Stomach (tissue), 9 donors: ENCODE data around the gene PTGDS. TPM values are rescaled to one million over a fixed set of nuclear protein-coding genes. Genes with fewer than 3 reads are reported as not detected.

Experiments used
- DNase-seq, 2 donors: peaks; one replicate each; pipeline versions ENCODE4 v3.0.0 to v3.0.0-alpha.2; 2013 to 2019
- H3K27ac ChIP-seq, 5 donors: fragments of 200-600 bp in 4 of 5; sonication (generic) in 4 of 5; one replicate each; pipeline ENCODE4 v1.5.1; 2013 to 2019; ENCODE audit warnings: mild to moderate bottlenecking in 1 of 5, moderate library complexity in 1 of 5
- H3K27me3 ChIP-seq, 3 donors: fragments of 200-600 bp; sonication (generic); one replicate each; pipeline ENCODE4 v1.5.1; 2017 to 2019; ENCODE audit warnings: mixed run types in 1 of 3
- H3K36me3 ChIP-seq, 4 donors: fragments of 200-600 bp; sonication (generic); 1 replicate in 3 of 4; 2 replicates in 1 of 4; pipeline ENCODE4 v1.5.1; 2016 to 2019
- H3K4me1 ChIP-seq, 4 donors: fragments of 200-600 bp; sonication (generic); one replicate each; pipeline ENCODE4 v1.5.1; 2016 to 2019
- H3K4me3 ChIP-seq, 4 donors: fragments of 200-600 bp; sonication (generic) in 3 of 4; one replicate each; pipeline ENCODE4 v1.5.1; 2016 to 2019; ENCODE audit warnings: mild to moderate bottlenecking in 1 of 4
- H3K9me3 ChIP-seq, 4 donors: fragments of 200-600 bp; sonication (generic); one replicate each; pipeline ENCODE4 v1.5.1; 2016 to 2019
- CTCF ChIP-seq, 7 experiments: fragments of 450-650 bp in 4 of 7; fragments of 200-600 bp in 3 of 7; sonication (generic) in 3 of 7; IDR thresholded peaks; one replicate each; pipeline ENCODE4 v1.5.1; 2016 to 2019; ENCODE audit warnings: antibody characterized with exemption in 7 of 7, control low read depth in 2 of 7, mild to moderate bottlenecking in 1 of 7
- EP300 ChIP-seq: sonication (generic); formaldehyde crosslinking; IDR thresholded peaks from one replicate; pipeline ENCODE4 v1.6.1; 2017; ENCODE audit warnings: antibody characterized with exemption
- POLR2A ChIP-seq, 4 donors: fragments of 450-650 bp; IDR thresholded peaks; one replicate each; pipeline ENCODE4 v1.6.1; 2016; ENCODE audit warnings: antibody characterized with exemption in 4 of 4, control low read depth in 2 of 4, mild to moderate bottlenecking in 1 of 4, moderate library complexity in 1 of 4
- POLR2AphosphoS5 ChIP-seq, 3 donors: sonication (generic); formaldehyde crosslinking; IDR thresholded peaks; one replicate each; pipeline ENCODE4 v1.6.1; 2016; ENCODE audit warnings: antibody characterized with exemption in 3 of 3
- WGBS, 5 donors: extraction: QIAGEN DNeasy Blood & Tissue Kit in 3 of 5; methylation state at CpG; one replicate each; pipeline versions ENCODE4 v1.1.5 to v1.1.7; 2013 to 2018; 5-methylcytosine and 5-hydroxymethylcytosine counted together
- intact Hi-C: fragments of 100-400 bp; cut with DNase I; formaldehyde crosslinking; loops from one replicate; pipeline ENCODE4 v1.15.1; 2023; ENCODE audit warnings: low total_unique reads
- polyA plus RNA-seq, 3 donors: library from polyadenylated mRNA; stranded (reverse); fragments of 200-250 nt; gene quantifications; one replicate each; pipeline ENCODE4 v1.2.3, GENCODE V29; 2013
- total RNA-seq, 5 donors: library from RNA; depleted of rRNA; stranded (reverse); fragments of >200 nt; gene quantifications; one replicate each; pipeline versions ENCODE4 v1.1.0 to v1.2.3, GENCODE V29; 2014 to 2016
- donor health status: healthy with polysubstance abuse.
- donor health status: Bipolar disorder and iron deficiency.
- donor health status: healthy.

The PTGDS gene
- total and polyA plus RNA-seq, 8 donors, result 2.3 to 64.4 (median 30.6) TPM

GRCh38 chr9:136984464-136985026 is 7.2 kb downstream of the PTGDS start:
- DNase-seq, result no peak
- TF ChIP-seq POLR2AphosphoS5 (IDR thresholded peaks at IDR 0.05), result no peak
- TF ChIP-seq CTCF (IDR thresholded peaks at IDR 0.05), result no peak
- TF ChIP-seq POLR2A (IDR thresholded peaks at IDR 0.05), result no peak
- no peak for TF ChIP-seq EP300
- no peak overlapping the region for H3K27ac ChIP-seq
- H3K4me1 ChIP-seq, result peaks cover 4 to 15% (median 10%) of the 10 kb centered on the region in 4 donors
- H3K9me3 ChIP-seq, result no peaks in the 10 kb centered on the region
- no peaks in the 10 kb centered on the region for H3K36me3 ChIP-seq
- H3K27me3 ChIP-seq, result peaks cover 12 to 69% (median 28%) of the 10 kb centered on the region in 3 donors
- H3K4me3 ChIP-seq, result no peak overlapping the region
- intact Hi-C loops, result no loop called here
- 54 to 67% (median 62%) methylated on average over 13 to 29 of the region's 29 CpGs for WGBS, 5 donors

- Histone ChIP-seq H3K4me3 (no peak overlapping the region), H3K27ac (no peak overlapping the region), H3K36me3 (no peaks in the 10 kb centered on the region), H3K4me1 (peaks cover 4 to 15% (median 10%) of the 10 kb centered on the region in 4 donors), H3K9me3 (no peaks in the 10 kb centered on the region), H3K27me3 (peaks cover 12 to 69% (median 28%) of the 10 kb centered on the region in 3 donors)
- TF ChIP-seq CTCF (IDR thresholded peaks at IDR 0.05) (no peak), EP300 (no peak), POLR2AphosphoS5 (IDR thresholded peaks at IDR 0.05) (no peak), POLR2A (IDR thresholded peaks at IDR 0.05) (no peak)
- DNase-seq, result no peak
- 12 to 14% (median 13%) methylated on average over 22 to 48 of the region's 48 CpGs; no CpG with 5 or more reads in 1 of the 5 donors for whole genome bisulfite sequencing, 5 donors
- intact Hi-C loops, result no loop called here
Measured at GRCh38 chr9:136985027-136985602, 7.8 kb downstream of the PTGDS start.

- no peak for TF ChIP-seq POLR2AphosphoS5 (IDR thresholded peaks at IDR 0.05)
- TF ChIP-seq CTCF (IDR thresholded peaks at IDR 0.05), result no peak
- no peak for TF ChIP-seq POLR2A (IDR thresholded peaks at IDR 0.05)
- no peak for TF ChIP-seq EP300
- intact Hi-C loops, result no loop called here
- Histone ChIP-seq H3K4me1 (peaks cover 4 to 15% (median 10%) of the 10 kb centered on the region in 4 donors), H3K27ac (no peak overlapping the region), H3K4me3 (no peak overlapping the region), H3K36me3 (no peaks in the 10 kb centered on the region), H3K27me3 (peaks cover 12 to 69% (median 28%) of the 10 kb centered on the region in 3 donors), H3K9me3 (no peaks in the 10 kb centered on the region)
- 26 to 33% (median 30%) methylated on average over 2 to 33 of the region's 33 CpGs for WGBS, 5 donors
- no peak for DNase-seq
Measured at GRCh38 chr9:136985853-136986252, 8.5 kb downstream of the PTGDS start.

- no peak for DNase-seq
- WGBS, 5 donors, result 90 to 96% (median 94%) methylated on average over 4 of the region's 4 CpGs
- no peak for TF ChIP-seq EP300
- TF ChIP-seq CTCF (IDR thresholded peaks at IDR 0.05), result no peak
- no peak for TF ChIP-seq POLR2AphosphoS5 (IDR thresholded peaks at IDR 0.05)
- no peak for TF ChIP-seq POLR2A (IDR thresholded peaks at IDR 0.05)
- Histone ChIP-seq H3K9me3 (no peaks in the 10 kb centered on the region), H3K4me3 (no peak overlapping the region), H3K36me3 (peaks cover 0 to 6% (median 4%) of the 10 kb centered on the region in 4 donors), H3K4me1 (peaks cover 16 to 32% (median 28%) of the 10 kb centered on the region in 4 donors), H3K27me3 (peaks cover 12 to 42% (median 25%) of the 10 kb centered on the region in 3 donors), H3K27ac (no peak overlapping the region)
- intact Hi-C loops, result no loop called here
Measured at GRCh38 chr9:136988872-136989271, 11.6 kb downstream of the PTGDS start.
